CD4-positive, alpha-beta T cell treated with Interleukin-12 subunit alpha and Interleukin-12 subunit beta, for 1 hour (primary cell): ENCODE measurements around the gene FIP1L1.
A peak's percentile ranks its signal among the peaks of the same experiment; 100 is the strongest.
"Not testable (repeated sequence)": the region's sequence is repeated elsewhere in the genome, so short reads cannot be mapped to it uniquely, and the experiment has no call there.

Experiments used
- DNase-seq: peaks from one replicate; pipeline ENCODE4 v3.0.0-alpha.2; 2020

FIP1L1 gene

DNA sequence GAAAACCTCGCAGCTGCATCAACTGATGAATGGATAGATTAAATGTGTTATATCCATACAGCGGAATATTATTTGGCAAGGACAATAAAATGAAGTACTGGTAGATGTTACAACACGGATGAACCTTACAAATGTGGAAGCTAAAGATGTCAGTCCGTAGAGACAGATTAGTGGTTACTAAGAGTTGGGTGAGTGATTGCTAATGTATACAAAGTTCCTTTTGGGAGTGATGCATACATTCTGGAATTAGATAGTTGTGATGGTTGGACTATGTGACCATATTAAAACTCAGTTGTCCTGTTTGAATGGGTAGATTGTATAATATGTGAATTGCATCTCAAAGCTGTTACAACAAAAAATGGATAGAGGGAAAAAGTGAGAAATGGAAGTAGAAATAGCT, 2.8 kb downstream of the FIP1L1 start:
- DNase-seq, result no peak

DNA sequence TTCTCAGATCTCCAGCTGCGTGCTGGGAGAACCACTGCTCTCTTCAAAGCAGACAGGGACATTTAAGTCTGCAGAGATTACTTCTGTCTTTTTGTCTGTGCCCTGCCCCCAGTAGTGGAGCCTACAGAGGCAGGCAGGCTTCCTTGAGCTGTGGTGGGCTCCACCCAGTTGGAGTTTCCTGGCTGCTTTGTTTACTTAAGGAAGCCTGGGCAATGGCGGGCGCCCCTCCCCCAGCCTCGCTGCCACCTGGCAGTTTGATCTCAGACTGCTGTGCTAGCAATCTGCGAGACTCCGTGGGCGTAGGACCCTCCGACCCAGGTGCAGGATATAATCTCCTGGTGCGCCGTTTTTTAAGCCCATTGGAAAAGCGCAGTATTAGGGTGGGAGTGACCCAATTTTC, 32.0 kb downstream of the FIP1L1 start:
- not testable (repeated sequence) for DNase-seq

DNA sequence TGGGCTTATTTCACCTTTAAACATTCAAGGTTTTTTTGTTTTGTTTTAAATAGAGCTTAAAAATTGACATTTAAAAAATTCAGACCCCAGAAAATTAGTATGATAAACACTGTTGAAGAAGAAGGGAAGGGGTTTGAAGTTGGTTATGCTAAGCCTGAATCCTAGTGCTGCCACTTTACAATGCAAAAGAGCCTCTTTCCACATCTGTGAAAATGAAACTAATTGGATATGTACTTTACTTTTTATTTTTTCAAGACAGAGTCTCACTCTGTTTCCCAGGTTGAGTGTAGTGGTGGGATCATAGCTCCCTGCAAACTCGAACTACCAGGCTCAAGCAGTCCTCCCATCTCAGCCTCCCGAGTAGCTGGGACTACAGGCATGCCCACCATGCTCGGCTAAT, 41.8 kb downstream of the FIP1L1 start:
- DNase-seq, result no peak

DNA sequence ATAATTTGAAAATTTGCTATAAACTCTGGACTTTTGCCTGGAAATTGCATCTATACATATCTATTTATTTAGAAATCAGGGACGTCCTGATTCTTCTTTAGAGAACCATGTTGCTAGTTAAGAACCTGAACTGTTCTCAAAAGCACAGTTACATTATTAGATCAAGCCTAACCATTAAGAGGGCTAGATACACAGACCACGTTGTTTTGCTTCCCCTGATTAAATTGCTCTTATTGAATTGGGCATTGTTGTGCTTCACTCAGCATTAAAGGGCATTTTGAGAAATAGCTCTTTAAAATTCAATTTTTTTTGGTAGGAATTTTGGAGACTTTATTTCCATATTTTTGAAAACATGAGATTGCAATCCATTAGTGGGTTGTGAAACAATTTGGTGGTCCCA, 44.4 kb downstream of the FIP1L1 start:
- no peak for DNase-seq

DNA sequence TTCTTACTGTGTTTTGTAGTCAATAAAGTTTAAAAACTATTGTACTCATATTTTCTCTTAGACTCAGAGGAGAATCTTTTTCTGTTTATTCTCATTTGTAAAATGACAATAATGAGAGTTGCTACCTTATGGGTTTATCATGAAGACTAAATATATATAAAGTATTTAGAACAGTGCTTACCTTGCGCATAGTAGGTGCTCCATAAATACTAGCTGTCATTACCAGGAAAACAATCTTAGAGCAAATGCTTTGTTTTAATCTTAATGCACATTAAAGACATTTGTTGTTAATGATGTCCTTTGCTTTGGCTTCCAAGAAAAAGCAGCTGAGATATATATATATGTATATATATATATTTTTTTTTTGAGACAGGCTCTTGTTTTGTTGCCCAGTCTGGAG, 44.9 kb downstream of the FIP1L1 start:
- no peak for DNase-seq

DNA sequence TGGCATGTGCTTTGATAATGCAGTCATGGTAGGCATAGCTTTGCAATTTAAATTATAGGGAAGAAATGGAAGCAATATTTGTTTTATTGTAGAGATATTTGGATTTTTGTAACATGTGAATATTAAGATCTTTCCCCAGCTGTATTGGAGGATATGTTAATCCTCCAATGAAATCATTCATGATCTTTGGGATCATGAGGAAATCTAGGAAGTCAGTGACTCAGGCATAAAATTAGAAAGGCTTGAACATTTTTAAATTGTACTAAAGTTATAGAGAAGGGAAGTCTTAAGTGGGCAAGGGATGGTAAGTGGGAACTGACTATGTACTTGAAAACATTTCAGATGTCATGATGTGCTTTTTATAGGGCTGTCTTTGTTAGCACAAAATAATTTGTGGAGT, 46.8 kb downstream of the FIP1L1 start:
- DNase-seq, result no peak

DNA sequence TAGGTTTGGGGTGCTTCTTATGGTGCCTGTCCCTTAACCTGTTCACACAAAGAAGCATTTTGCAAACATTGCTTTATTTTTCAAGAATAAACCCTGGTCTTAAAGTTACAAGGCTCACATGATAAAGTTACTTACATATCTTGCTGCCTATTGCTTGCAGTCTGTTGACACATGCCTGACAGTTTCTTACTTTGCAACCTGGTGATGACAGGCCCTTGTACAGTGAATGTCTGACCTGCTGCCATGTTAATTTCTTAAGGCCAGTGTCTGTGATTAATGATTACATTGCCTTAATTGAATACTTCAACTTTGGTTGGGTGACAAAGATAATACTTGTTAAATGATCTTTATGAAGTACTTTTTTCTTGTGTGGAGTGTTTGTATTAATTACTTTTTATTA, 49.9 kb downstream of the FIP1L1 start:
- DNase-seq, result no peak

DNA sequence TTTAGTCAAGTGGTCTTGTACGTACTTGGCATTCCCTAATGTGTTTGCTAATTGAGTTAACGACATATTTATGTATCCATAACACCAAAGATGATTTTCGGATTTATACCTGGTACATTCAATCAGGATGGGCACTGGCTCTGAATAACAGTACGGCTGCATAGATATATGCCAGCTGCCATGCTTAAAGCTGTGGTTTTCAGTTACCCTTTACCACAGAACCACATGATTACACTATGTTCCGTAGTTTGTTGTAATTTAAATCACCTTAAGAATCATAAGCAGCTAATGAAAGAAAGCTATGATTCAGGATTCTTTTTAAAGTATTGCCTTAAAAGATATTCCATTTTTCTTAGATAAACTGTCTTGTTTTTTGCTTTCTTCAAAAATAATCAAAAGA, 53.6 kb downstream of the FIP1L1 start:
- peak; percentile 8 for DNase-seq

DNA sequence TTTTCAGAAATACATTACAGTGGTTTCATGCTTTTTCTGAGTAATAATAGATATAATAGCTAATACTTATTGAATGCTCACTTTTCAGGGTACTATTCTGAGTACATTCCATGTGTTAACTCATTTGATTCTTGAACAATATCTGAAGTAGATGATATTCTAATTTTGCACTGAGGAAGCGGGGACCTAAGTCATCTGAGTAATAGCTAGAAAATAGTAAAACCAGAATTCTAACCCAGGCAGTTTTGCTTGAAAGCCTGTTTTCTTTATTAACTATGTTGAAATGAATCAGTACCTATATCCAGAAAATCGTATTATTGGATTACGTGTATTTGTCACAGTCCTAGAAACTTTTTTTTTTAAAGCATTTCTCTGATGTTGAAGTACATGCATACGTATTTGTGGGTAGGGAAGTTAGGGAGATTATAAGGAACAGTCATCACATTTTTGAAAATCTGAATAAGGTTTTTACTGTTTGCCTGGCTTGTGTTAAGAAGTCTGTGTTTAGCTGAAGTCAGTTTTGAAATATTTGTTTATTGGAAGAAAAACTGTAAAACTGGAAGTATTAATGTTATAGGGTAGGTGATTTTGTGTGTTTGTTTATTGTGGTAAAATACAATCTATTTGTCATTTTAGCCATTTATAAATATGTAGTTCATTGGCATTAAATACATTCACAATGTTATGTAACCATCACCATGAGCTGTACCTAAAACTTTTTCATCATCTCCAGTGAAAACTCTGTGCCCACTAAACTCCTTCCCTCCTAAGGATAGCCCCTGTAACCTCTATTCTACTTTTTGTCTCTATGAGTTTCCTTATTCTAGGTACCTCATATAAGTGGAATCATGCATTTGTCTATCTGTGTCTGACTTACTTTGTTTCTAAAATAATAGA, 55.3 kb downstream of the FIP1L1 start:
- DNase-seq, result no peak

DNA sequence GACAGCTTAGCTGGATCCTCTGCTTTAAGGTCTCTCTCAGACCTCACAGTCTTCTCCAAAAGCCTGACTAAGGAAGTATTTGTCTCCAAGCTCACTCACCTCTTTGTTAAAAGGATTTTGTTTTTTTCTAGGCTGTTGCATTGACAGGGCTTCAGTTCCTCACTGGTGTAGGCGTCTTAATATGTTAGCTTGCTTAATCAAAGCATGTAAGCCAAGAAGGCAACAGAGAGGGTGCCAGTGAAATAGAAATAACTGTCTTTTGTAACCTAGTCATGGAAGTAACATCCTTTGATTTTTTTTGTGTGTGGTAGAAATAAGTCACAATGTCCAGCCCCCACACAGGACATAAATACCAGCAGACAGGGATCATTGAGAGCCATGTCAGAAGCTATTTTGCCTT, 58.8 kb downstream of the FIP1L1 start:
- no peak for DNase-seq

DNA sequence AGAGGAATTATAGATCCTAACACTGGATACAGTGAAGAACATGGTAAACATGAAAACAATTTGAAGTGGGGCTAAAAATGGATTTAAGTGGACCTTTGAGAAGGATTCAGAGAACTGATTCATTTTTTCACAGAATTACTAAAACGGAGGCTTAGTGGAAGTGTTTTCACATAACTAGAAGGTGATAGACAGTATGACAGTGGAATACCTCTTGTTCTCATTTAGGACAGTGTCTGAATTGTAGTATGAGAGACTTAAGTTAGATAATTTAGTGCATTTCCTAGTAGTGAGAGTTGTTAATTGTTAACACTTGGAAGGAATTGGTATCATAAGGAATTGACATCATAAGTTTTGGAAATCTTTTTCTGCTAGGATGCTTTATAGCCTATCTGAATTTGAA, 64.1 kb downstream of the FIP1L1 start:
- DNase-seq, result no peak

DNA sequence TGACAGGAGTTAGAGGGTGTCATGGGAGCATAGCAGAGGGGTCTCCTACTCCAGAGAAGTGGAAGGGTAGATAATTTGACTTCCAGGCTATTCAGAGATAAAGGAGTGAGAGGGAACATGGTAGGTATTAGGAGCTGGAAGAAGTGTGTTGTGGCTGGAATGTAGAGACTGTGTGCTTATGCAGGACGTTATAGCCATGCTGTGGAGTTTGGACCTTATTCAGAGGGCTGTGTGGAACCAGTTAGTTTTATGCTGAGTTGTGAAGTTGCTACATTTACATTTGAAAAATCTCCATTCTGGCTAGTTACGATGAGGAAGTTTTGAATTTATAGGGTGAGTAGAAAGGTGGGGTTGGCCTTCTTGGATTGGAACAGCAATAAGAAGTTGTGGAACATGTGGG, 67.5 kb downstream of the FIP1L1 start:
- DNase-seq, result no peak

DNA sequence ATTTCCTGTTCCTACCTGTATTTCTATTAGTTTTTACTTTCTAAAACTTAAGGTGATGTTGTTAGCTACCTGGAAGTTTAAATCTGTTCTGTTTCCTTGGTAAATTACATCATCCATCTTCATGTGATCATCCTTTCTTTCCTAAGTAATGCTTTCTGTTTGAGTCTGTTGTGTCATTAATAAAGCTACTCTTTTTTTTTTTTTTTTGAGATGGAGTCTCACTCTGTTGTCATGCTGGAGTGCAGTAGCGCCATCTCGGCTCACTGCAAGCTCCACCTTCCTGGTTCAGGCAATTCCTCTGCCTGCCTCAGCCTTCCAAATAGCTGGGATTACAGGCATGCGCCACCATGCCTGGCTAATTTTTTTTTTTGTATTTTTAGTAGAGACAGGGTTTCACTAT, 73.3 kb downstream of the FIP1L1 start:
- DNase-seq, result no peak

DNA sequence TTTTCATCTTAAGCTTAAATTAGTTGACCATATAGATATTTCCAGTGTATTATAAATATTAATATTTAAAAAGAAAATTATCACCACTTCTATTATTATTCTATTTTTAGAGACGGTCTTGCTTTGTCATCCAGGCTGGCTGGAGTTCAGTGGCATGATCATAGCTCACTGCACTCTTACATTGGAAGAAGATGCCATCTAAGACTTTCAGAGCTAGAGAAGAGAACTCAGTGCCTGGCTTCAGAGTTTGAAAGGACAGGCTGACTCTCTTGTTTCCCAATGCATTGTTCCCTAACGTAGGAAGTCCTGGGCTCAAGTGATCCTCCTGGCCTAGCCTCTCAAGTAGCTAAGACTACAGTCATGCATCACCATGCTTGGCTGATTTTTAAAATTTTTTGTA, 75.9 kb downstream of the FIP1L1 start:
- DNase-seq, result no peak

DNA sequence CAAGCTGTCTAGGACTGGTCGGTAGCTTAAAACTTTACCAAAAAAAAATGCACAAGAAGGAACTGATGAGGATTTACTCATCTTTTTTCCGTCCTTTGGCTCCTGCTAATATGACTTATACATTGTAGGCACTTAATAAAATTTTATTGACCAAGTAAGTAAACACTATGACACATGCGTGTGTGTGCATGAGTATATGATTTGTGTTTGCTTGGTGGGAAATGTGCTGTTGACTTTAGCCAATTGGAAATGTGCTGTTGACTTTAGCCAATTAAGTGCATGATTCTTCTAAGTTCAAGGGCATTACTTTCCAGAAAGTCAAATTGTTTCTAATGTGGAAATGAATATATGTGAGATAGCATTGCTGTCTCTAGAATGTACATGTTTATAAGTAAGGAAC, 78.3 kb downstream of the FIP1L1 start:
- no peak for DNase-seq

DNA sequence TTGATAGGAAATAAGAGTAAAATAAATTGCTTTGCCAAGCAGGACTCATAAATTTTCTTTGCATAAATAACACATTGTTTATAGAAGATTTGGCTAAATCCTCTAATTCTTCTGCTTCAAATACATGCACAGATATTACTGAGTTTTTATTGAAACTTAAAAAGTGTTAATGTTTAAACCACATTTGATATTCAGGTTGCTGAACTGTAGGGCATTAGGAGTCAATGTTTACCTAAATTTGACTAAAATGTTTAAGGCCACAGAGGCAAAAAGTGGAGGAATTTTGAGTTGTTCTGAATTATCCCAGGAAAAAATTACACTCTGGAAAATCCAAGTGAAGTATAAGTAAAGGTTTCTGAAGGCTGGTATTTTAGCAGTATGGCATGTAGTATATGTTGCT, 78.7 kb downstream of the FIP1L1 start:
- no peak for DNase-seq

DNA sequence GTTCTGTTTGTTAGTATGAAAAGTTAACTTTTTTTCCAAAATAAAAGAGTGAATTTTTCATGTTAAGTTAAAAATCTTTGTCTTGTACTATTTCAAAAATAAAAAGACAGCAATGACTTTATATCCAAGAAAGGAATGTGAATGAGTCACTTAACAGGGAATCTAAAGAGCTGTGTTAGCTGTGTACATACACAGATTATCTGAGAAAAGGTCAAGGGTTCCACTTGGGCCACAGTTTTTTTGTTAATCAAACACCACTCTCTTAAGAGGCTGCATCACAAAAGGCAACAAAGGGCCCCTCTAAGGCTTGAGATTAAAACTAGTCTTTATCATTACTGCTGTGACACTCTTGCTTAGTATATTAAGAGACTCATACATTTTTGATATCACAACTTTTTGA, 82.1 kb downstream of the FIP1L1 start:
- DNase-seq, result no peak

DNA sequence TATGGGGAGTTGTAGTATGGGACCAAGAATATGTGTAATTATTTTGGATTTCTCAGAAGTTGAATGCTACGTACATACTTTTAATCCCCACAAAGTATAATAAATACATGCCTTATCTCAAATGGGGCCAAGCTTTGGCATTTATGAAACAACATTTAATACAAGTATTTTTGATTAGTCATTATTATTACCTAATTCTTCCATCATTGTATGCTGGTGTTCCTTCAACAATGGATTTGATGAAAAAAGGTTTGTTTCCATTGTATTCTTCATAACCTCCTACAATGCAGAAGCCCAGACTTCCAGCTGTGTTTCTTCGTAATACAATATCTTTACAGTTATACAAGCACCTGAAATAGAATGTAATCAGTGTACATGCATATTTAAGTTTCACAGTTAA, 83.8 kb downstream of the FIP1L1 start:
- no peak for DNase-seq

DNA sequence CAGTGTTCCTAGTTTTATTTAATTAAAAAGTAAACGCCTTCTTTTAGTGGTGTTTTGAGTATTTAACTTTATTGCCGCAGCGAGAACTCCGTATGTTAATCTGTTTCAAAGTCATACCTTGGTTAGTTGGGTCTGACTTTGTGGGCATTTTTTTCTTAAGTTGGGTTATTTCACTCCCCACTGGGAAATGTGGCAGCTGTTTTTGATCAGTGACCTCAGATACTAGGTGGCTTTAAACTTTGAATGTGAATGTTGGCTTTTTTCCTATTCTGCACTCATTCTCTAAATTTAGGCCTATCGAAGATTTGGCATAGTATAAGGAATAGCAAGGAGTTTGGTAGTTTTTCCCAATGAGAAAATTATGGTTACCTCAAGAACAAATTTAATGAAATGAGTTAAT, 85.9 kb downstream of the FIP1L1 start:
- no peak for DNase-seq

DNA sequence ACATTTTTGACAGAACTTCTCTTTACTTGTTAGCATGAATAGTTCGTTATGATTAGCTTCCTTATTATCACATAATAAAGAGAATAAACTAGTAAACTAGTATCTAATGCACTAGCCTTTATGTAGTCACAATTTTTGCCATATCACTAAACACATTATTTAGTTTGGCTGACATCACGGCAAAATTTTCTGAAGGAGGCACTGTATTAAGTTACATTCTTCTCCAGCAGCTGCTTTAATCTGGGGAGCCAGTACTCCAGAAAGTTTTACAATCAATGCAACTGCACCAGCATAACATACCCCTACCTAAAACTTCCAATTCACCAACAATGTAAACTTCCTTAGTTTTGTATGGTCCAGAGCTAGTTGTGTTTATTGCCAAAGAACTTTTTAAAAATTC, 87.8 kb downstream of the FIP1L1 start:
- no peak for DNase-seq

DNA sequence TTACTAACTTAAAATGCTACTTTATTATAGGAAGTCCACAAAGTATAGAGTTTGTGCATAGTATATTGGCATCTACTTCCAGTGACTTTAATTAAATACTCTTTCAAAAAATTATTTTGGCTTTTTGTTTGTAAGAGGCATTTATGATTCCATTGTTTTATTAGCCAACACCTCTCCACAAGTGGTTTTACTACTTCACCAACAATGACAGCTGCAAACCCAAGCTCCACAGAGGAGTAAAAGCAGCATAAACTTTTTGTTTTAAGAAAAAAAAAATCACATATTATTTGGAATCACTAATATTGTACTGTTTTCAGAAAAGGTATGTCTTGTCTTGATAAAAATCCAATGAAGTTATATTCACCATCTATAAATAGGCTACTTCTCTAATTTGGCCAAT, 88.5 kb downstream of the FIP1L1 start:
- DNase-seq, result no peak

DNA sequence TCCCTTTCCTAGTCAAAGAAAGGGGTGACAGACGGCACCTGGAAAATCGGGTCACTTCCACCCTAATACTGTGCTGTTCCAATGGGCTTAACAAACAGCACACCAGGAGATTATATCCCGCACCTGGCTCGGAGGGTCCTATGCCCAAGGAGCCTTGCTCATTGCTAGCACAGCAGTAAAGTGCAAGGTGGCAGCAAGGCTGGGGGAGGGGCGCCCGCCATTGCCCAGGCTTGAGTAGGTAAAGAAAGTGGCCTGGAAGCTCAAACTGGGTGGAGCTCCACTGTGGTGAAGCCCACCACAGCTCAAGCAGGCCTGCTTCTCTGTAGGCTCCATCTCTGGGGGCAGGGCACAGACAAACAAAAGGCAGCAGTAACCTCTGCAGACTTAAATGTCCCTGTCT, 89.1 kb downstream of the FIP1L1 start:
- DNase-seq, result not testable (repeated sequence)

DNA sequence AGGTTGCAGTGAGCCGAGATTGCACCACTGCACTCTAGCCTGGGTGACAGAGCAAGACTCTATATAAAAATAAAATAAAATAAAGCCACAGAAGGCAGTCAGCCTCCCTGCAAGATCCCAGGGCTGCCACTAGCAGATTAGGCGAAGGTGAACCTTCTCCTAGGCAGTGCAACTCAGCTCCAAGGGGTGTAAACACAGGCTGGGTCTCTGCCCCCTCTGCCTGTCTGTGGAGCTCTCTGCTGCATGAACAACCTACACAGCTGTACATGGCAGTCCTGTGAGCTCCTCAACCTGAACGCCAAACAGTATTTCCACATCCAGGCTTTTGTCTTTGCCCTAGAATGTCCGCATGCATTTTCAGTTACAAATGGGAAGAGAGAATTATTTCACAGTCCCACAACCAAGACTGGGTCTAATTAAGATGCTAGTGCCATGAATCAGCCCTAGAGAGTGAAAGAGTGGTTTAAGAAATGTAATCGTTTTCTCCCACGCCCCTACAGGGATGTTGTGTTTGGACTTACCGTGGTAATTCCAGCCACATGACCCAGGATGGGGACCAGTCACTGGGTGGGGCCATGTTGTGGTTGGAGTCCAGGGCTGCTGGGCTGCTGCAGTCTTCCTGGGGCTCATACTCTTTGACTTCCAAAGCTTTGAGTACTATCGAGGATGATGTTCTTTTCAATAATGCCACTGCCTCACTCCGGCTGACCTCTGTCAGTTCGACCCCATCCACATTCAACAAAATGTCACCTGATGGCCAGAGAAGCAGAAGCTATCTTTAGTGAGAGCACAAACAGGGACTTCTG, 99.0 kb downstream of the FIP1L1 start:
- DNase-seq, result no peak

DNA sequence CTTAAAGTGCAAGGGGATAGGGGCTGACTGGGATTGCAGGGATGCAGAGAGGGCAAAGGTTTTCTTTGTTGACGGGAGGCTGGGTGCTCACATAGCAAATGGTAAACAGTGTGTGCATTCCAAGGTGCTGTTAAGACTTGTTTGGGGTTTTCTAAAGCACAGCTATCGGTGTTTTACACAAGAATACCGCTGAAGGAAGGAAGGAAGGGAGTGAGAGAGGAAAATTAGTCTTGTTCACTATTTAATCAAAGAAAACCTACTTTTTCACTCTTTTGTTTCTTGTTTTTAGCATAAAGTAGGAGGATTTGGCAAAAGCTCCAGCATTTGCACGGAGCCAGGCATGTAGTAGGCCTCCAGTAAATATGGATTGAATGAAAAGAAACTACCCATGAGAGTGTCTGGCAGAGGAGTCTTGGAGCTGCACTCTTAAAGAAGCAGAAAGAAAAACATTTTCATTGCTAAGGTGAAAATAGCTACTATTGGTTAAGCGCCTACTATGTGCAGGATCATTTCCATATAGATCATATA, 99.7 kb downstream of the FIP1L1 start:
- DNase-seq, result no peak
